Erythroblast (primary cell): Measurements from ENCODE around the gene STX3.

ENCODE experiments used
- GATA1 ChIP-seq: IDR thresholded peaks from 2 replicates; pipeline ENCODE4 v1.6.1; 2011; ENCODE audit warnings: low read depth, mild to moderate bottlenecking, control low read depth, low read length, moderate library complexity
- POLR2A ChIP-seq: IDR thresholded peaks from 2 replicates; pipeline ENCODE4 v1.6.1; 2011; ENCODE audit warnings: mild to moderate bottlenecking, low read length

DNA sequence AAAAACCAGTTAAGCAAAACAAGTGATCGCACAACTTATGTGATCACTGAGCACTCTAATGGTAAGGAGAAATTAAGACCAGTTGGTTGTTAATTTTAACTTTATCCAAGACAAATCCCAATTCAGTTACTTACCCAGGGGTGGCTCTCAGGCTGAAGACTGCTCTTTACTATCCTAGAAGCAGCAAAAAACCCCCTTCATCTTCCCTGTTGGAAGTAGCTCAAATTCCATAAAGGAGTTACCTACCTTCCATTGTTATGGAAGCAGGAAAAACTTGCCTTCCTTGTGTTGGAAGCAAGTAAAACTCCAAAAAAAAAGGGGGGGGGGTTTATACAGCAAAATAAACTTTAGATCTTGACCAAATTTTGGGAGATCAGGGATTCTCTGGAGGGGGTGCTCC is 60.6 kb downstream of the STX3 start:
- TF ChIP-seq POLR2A = no peak
- TF ChIP-seq GATA1 = no peak
